ENCODE data around the gene WDR12. TPM values are rescaled to one million over a fixed set of nuclear protein-coding genes. Genes with fewer than 3 reads are reported as not detected.

The WDR12 gene
- total and polyA plus RNA-seq, 9 of the 15 experiments (the other 6 are each of a cell fraction or from before 2014, with no cell fraction given): 109 to 554 (median 174) TPM

- DNase-seq (ENCODE audit: extremely low read depth in 1 of 4, low spot score in 3 of 4) (no peak), ATAC-seq (no peak), FAIRE-seq (no peak)
- Histone ChIP-seq H3K9ac (ENCODE audit: insufficient read depth in 1 of 2, low read depth in 2 of 2, low read length in 2 of 2) (no peak overlapping the region), H3K27me3 (ENCODE audit: control insufficient read depth in 2 of 2, insufficient read depth in 2 of 2, low read length in 2 of 2) (no peaks in the 10 kb centered on the region), H3K79me2 (ENCODE audit: control insufficient read depth, insufficient read depth, low read length) (no peaks in the 10 kb centered on the region), H3K9me3 (replicated peaks; ENCODE audit: control insufficient read depth, insufficient read depth, low read depth, low read length) (0 out of 2 replicates have a peak, but pooled peaks cover 2% of the 10 kb centered on the region), H3K36me3 (ENCODE audit: control insufficient read depth, insufficient read depth, low read length) (no peaks in the 10 kb centered on the region), H2AFZ (ENCODE audit: low read depth, low read length) (no peak overlapping the region), H3K4me3 (no peak overlapping the region), H3K27ac (ENCODE audit: extremely low read depth, low read depth, low read length) (no peak overlapping the region), H3K4me1 (replicated peaks in 1 of 2; ENCODE audit: control insufficient read depth in 2 of 2, insufficient read depth in 2 of 2, low read length in 2 of 2) (no peaks in the 10 kb centered on the region), H3K4me2 (ENCODE audit: insufficient read depth, low read length) (no peak overlapping the region), H3K9me1 (ENCODE audit: control insufficient read depth, insufficient read depth, low read length) (no peaks in the 10 kb centered on the region), H4K20me1 (replicated peaks; ENCODE audit: control insufficient read depth, insufficient read depth, low read length) (no peaks in the 10 kb centered on the region)
- no TSS peak for BruUV-seq (replicated peaks)
- in situ Hi-C loops (cut with MboI) (no loop called here), intact Hi-C loops (cut with micrococcal nuclease) (no loop called here)
- CTCF ChIA-PET (ENCODE audit: low intra/inter-chr PET ratio): no interaction called here
- POLR2A ChIA-PET: no interaction called here
- 75% methylated on average over 1 of the region's 1 CpG for WGBS (ENCODE audit: insufficient coverage, low coverage, missing lambda C conversion rate)
- TF ChIP-seq HINFP (tag; conservative IDR thresholded peaks at IDR 0.05; ENCODE audit: low read depth) (no peak), CHD7 (IDR thresholded peaks at IDR 0.05; ENCODE audit: low read depth, low read length) (no peak), SAP30 (IDR thresholded peaks at IDR 0.05; ENCODE audit: borderline replicate concordance, insufficient read depth, low read depth, low read length, poor library complexity, severe bottlenecking) (no peak), NCOA1 (IDR thresholded peaks at IDR 0.05; ENCODE audit: low read depth) (no peak), PCBP2 (IDR thresholded peaks at IDR 0.05; ENCODE audit: low read depth, low read length, poor library complexity, severe bottlenecking) (no peak), JUND (IDR thresholded peaks at IDR 0.05; ENCODE audit: borderline replicate concordance, low read depth, low read length) (no peak), JUND (tag; IDR thresholded peaks at IDR 0.05; ENCODE audit: borderline replicate concordance, low read depth, low read length) (no peak), TFAM (CRISPR knock-in tag; conservative IDR thresholded peaks at IDR 0.05) (no peak), SIX5 (IDR thresholded peaks at IDR 0.05; ENCODE audit: borderline replicate concordance in 1 of 2, insufficient read depth in 1 of 2, low read depth in 1 of 2, low read length in 2 of 2) (no peak)
These were observed 32.9 kb upstream of the WDR12 start for GRCh38 chr2:202944408-202944807.

Data from K562 (cell line).